Stimulated activated CD4-positive, alpha-beta T cell treated with anti-CD3 and anti-CD28 coated beads, Interleukin-12 subunit alpha, Interleukin-12 subunit beta, amount 100 ng/mL, for 24 hours (primary cell): ENCODE results near the gene SECTM1.

Experiments
- DNase-seq, 2 experiments: peaks; one replicate each; pipeline ENCODE4 v3.0.0-alpha.2; 2020; ENCODE audit warnings: low read depth in 2 of 2

SECTM1 gene

GRCh38 chr17:82280537-82280936 is 53.0 kb downstream of the SECTM1 start:
- no peak for DNase-seq

GRCh38 chr17:82278786-82279391 is 54.7 kb downstream of the SECTM1 start:
- no peak for DNase-seq

GRCh38 chr17:82278308-82278707 is 55.3 kb downstream of the SECTM1 start:
- DNase-seq: no peak

GRCh38 chr17:82277851-82278250 is 55.7 kb downstream of the SECTM1 start:
- DNase-seq: no peak

GRCh38 chr17:82276938-82277337 is 56.6 kb downstream of the SECTM1 start:
- no peak for DNase-seq

GRCh38 chr17:82275326-82275725 is 58.2 kb downstream of the SECTM1 start:
- no peak for DNase-seq

GRCh38 chr17:82274134-82275020 is 59.2 kb downstream of the SECTM1 start:
- DNase-seq: no peak

GRCh38 chr17:82273327-82274133 is 60.0 kb downstream of the SECTM1 start, which contains the start of gene CSNK1D:
CSNK1D (minus strand) TSS chr17:82273700; CDS start chr17:82273381, 319 bp downstream.
- DNase-seq: peak; percentile 85 to 90

GRCh38 chr17:82272495-82273326 is 60.9 kb downstream of the SECTM1 start:
- DNase-seq: peak in 1 of 2 experiments; percentile 26

GRCh38 chr17:82271401-82271800 is 62.2 kb downstream of the SECTM1 start:
- DNase-seq: no peak
